ENCODE results near the gene PGF.
A peak's percentile ranks its signal among the peaks of the same experiment; 100 is the strongest.
"Not testable (repeated sequence)": the region's sequence is repeated elsewhere in the genome, so short reads cannot be mapped to it uniquely, and the experiment has no call there.

Gene PGF

DNA sequence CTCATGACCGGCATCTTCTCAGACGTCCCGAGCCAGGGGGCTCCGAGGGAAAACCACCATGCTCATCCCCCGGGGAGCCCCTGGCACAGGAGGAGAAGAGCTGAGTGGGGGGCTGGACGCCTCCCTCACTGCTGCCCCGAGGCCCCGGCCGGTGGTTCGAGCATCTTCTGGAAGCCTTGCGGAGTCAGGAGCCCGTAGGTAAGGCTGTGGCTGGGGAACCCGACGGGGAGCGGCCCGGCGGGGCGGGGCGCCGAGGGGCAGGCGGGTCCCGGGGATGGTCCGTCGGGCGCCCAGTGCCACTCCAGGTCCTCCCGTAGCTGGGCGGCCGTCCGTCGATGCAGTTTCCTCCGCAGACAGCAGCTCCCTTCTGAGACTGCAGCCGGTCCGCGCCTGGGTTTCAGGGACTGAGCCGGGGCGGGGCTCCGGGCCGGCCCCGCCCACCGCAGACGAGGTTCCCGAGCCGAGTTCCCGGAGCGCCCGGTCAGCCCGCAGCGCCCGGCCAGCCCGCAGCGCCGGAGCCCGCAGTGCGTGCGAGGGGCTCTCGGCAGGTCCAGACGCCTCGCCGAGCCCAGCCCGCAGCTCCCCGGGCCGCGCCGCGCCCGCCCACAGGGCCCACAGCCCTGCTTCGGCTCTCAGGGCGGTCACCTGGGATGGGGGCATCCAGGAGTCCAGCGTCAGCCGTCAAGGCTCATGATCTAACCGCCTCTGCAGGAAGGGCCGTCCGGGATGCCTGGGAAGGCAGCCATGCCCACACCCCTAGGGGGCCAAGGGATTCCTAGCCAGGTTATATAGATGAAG, at the start of gene PGF:
Gene PGF, minus strand, starts transcription at position 369 of the 798 bp plus-strand sequence. Its CDS starts 355 bp downstream, at position 14.
- DNase-seq (ENCODE audit: low spot score): peak; percentile 24

DNA sequence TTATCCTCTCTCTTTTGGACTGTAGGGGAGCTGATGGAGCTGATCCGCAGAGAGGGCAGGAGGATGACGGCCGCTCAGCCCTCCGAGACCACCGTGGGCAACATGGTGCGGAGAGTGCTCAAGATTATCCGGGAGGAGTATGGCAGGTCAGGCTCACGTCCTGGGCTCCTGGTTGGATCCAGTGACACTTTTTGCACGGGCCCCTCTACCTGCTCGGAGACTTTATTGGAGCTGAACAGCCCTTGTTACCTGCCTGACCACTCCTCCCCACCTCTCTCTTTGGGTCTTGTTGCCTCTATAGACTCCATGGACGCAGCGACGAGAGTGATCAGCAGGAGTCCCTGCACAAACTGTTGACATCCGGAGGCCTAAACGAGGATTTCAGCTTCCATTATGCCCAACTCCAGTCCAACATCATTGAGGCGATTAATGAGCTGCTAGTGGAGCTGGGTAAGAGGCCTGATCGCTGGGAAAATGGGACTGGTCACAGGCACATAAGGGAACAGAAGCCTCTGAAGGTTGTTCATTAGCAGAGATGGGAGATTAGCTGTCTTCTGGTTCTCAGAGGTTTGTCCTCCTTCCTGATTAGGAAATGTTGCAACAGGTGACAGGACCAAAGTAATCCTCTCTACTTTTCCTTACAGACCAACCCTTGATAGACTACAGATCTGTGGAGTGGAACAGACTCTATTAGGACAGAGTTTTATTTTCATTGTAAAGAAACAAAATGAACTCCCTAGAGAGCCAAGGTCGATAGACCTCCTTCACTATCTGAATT, 48.0 kb upstream of the PGF start:
- DNase-seq (ENCODE audit: low spot score): no peak

DNA sequence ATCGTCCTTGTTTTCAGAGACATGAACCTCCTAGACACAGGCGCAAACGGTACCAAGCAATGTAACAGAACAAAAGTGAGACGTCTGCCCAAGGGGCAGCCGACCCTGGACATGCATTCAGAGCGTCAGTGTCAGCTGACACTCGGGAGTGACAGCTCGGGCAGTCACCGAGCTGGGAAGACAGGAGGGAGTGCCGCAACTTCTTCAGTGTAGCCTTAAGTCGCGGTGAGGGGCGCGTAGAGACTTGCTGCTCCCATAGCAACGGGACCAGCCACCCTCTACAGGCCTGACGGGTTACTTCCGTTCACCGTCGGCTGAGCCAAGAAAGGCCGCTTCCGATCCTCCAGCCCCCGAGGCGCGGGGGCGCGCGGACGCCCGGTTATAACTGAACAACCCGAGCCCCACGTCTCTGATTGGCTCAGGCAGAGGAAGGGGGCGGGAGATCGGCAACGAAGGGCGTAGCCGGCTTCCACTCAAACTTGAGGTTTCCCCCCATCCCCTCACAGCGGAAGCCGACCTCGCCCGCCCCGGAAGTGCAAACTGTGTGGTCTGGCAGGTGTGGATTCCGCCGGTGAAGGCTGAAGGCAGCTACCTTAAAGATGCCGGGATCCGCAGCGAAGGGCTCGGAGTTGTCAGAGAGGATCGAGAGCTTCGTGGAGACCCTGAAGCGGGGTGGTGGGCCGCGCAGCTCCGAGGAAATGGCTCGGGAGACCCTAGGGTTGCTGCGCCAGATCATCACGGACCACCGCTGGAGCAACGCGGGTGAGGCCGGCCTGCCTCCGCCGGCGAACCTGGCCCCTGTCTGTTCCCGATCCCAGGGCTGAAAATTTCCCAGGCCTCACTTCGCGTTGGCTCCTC, 47.2 kb upstream of the PGF start, which contains the start of gene EIF2B2:
Gene EIF2B2, plus strand, starts transcription at position 530 of the 858 bp plus-strand sequence. Its CDS starts 70 bp downstream, at position 600.
- peak; percentile 99 for DNase-seq (ENCODE audit: low spot score)

DNA sequence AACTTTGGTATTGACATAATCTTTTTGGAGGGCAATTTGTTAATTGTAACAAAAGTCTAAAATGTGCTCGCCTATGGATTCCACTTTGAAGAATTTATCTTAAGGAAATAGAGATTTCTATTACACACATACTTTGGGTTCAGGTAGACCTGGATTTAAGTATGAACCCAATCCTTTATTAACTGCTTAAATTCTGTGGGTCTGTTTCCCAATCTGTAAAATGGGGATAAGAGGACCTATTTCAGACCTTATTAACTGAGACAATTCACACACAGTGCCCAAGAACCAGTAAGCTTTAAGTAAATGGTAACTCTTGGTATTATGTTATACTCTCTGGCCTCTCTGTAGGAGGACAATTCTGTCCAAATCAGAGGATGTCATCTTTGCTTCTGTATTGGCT, 46.5 kb upstream of the PGF start:
- no peak for DNase-seq (ENCODE audit: low spot score)

DNA sequence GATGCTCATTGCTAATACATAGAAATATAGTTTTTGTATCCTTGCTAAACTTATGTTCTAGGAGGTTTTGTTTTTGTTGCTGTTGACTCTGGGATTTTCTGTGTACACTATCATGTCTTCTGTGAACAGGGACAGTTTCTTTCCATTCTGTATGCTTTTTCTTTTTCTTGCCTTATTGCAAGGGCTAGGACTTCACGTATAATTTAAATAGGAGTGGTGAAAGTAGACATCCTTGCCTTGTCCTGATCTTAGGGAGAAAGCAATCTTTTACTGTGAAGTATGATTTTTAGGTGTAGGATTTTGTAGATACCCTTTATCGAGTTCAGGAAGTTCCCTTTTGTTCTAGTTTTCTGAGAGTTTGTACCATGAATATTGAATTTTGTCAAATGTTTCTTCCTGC, 45.9 kb upstream of the PGF start:
- DNase-seq (ENCODE audit: low spot score): no peak

DNA sequence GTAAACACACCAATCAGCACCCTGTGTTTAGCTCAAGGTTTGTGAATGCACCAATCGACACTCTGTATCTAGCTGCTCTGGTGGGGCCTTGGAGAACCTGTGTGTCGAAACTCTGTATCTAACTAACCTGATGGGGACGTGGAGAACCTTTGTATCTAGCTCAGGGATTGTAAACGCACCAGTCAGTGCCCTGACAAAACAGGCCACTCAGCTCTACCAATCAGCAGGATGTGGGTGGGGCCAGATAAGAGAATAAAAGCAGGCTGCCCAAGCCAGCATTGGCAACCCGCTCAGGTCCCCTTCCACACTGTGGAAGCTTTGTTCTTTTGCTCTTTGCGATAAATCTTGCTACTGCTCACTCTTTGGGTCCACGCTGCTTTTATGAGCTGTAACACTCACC, 40.4 kb upstream of the PGF start:
- not testable (repeated sequence) for DNase-seq (ENCODE audit: low spot score)

DNA sequence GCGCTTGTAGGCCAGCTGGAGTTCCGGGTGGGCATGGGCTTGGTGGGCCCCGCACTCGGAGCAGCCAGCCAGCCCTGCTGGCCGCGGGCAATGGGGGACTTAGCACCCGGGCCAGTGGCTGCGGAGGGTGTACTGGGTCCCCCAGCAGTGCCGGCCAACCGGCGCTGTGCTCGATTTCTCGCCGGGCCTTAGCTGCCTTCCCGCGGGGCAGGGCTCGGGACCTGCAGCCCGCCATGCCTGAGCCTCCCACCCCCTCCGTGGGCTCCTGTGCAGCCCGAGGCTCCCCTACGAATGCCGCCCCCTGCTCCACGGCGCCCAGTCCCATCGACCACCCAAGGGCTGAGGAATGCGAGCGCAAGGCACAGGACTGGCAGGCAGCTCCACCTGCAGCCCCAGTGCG, 38.8 kb upstream of the PGF start:
- not testable (repeated sequence) for DNase-seq (ENCODE audit: low spot score)

DNA sequence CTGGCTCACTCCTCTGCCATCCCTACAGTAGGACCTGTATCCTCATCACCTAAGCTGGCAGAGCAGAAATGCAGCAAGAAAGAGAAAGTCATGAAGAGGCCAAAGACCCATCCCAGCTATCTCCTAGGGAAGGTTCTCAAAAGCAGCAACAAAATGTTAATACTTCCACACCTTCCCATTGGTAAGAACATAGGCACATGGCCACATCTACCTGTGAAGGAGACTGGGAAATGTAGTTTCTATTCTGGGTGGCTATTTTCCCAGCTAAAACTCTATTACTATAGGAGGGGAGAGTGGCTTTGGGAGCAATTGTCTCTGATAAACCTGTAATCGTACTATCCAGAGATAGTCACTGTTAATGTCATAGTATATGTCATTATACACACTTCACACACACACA, 33.6 kb upstream of the PGF start:
- no peak for DNase-seq (ENCODE audit: low spot score)

DNA sequence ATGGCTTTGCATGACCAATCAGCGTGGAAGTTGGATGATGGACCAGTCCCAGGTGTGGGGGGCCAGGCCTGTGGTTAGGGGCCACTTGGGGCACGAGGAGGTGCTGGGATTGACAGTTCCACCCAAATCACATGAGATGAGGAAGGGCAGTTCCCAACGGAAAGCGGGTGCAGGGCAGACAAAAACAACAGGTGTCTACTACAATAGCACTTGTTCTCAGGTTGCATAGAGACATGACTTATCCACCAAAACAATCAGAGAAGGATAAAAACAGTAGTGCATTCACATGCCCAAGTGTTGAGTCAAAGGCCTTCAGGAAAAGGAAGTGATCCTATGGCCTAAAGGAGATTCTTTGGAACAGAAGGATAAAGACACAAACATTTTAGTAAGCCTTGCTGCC, 32.7 kb upstream of the PGF start:
- DNase-seq (ENCODE audit: low spot score): no peak

DNA sequence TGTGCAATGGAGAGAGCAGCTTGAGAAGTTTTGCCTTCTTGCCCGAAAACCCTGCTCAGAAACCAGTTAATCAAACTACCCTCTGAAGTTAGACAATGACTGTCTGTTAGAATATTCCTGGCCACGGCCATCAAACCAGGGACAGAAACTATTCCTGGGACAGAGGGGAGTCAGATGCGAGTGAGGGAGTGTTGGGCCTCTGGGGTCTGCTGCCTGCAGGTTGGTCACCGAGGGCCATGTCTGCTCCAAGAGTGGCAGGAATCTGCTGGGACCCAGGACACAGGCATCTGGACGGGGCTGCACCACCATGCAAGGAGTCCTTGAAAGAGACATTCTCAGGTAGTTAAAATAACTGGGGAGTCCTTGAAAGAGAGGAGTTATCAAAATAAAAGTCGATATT, 30.4 kb upstream of the PGF start:
- no peak for DNase-seq (ENCODE audit: low spot score)

DNA sequence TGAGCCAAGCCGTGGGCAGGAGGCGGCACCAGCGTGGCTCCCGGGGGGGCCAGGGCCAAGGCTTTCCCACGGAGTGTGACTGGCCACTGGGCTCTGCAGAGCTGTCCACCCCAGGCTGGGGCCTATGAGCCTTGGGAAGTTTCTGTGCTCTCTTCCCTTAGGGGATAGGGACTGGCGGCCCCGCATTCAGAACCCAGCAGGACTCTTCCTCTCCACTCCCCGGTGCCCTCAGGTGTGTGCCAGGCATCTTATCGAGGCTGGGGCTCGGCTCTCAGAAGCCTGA, 29.6 kb upstream of the PGF start:
- no peak for DNase-seq (ENCODE audit: low spot score)

DNA sequence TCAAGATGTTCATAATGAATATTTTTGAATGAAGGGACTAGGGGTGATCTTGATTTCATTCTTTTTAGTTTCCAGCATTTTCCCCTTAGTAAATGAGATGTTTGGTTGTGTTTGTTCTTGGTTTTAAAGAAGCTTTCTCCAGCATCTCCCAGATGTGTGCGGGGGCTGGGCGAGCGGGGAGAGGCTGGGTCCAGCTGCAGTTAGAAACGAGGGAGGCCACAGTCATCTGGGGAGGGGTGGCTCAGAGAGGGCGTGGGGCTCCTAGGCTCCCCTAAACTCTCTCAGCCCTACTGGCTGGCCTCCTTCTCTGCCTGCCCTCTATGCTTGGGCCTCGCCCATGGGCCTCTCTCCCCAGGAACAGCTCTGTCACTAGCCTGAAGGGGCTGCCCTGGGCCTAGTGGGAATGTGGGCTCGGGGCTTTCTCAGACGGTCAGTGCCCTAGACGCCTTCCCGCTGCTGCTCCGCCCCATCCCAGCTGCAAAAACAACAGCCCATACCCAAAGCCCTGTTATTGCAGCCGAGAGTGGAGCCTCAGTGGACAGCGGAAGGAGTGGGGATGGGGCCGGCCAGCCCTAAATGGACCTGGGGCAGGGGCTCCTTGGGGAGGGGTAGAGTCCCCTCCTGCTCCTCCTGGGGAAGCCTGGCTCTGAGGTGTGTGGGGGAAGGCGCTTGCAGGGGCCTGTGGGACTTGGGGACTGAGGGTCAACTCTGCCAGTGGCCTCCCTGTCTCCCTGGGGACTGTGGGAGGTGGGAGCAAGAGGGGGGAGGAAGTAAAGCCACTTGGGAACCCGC, 29.0 kb upstream of the PGF start:
- no peak for DNase-seq (ENCODE audit: low spot score)

DNA sequence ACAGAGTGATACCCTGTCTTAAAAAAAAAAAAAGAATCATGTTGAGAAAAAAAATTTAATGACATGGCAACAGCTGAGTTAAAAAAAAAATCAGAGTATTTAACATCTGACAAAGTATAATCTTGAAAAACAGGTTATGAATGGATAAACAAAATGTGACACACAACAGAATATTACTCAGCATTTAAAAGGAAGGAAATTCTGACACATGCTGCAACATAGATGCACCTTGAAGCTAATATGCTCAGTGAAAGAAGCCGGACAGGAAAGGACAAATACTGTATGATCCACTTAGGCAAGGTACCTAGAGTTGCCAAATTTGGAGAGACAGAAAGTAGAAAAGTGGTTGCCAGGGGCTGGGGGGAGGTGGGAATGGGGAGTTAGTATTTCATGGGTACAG, 27.9 kb upstream of the PGF start:
- DNase-seq (ENCODE audit: low spot score): no peak

DNA sequence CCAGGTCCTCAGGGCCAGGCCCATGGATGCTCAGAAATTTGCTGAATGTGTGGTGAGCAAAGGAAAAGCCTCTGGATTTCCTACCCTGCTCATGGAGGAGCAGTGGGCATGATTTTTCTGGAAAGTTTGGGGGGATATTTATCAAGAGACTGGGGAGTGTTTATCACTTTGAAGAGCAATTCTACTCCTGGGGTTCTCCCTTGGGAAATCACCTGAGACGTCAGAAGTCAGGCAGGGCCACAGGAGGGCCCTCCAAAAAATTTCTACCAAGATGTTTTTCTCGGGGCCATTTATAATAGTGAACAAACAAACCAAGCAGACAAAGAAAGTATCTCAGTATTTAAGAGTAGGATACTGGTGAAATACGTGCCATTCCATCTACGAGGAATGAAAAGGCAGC, 27.3 kb upstream of the PGF start:
- DNase-seq (ENCODE audit: low spot score): no peak

DNA sequence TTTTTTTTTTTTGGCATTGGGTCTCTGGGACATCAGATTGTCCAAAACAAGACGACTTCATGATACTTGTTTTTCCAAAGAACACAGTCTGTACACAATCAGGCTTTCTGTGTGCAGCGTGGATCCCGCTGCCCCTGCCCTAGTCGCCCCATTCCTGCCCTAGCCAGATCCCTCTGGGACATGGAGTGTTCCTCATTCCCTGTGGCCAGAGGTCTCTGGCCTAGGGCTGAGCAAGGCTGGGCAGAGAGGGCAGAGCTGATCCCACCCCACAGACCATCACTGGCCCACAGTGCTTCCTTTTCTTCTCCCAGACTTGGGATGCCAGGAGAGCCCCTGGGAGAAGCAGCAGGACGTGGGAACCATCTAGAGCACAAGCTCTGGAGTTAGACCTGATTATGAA, 26.4 kb upstream of the PGF start:
- DNase-seq (ENCODE audit: low spot score): no peak

DNA sequence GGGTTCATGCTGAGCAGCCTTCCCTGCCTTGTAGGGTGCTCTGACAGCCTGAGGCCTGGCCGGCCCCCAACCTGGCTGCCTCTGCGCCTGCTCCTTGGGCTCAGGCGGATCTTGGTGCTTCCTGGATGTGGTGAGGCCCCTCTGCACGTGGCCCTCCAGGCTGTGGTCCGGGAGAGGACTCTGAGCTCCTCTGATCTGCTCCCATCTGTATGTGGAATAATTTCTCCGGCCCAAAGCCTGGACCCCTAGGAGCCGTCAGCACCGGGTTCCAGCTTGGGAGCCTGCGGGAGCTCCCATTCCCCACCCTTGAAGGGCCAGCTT, 26.0 kb upstream of the PGF start:
- no peak for DNase-seq (ENCODE audit: low spot score)

DNA sequence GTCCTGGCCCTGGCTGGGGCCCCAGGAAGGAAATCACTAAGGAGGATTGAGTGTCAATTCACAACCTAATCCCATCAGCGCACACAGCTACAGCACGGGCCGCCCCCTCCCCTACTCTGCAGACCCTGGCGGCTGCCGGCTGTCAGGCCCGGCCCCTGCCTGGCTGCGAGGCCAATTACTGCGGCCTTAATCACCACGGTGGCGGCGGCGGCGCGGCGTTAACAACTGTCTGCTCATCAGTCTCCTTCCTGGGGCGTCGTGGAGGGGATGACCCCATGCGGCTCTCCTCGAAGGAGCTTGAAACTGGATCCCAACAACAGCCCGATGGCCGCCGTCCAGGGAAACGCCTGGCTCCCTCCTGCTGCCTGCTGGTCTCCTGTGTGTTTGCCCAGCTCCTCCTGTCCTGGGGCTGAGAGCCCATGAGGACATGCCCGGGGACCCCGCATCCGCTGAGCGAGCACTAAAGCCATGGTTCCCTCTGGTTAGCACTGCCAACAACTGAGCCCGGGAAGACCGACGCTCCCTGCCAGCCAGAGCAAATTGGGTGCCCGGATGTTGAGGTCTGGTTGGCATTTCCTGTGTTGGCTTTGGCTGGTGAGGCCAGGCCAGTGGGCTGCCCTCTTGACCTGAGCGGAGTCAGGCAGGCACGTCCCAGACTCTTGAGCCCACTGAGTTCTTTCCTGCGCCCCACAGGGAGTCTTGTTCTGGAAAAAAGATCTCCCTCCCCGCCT, 25.5 kb upstream of the PGF start:
- DNase-seq (ENCODE audit: low spot score): no peak

DNA sequence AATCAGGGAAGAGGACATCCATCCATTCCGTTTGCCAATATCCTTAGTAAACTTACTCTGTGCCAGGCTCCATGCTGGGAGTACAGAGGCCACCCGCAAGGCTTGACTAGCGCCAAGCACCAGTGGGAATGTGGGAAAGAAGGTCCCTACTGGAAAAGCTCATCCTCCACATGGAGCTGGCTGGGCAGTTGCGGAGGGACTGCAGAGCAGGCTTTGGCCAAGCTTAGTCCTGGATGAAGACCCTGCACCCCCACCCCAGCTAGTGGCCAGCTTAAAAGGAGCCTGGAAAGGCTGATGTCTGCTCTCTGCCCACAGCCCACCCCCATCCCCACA, 25.0 kb upstream of the PGF start:
- no peak for DNase-seq (ENCODE audit: low spot score)

DNA sequence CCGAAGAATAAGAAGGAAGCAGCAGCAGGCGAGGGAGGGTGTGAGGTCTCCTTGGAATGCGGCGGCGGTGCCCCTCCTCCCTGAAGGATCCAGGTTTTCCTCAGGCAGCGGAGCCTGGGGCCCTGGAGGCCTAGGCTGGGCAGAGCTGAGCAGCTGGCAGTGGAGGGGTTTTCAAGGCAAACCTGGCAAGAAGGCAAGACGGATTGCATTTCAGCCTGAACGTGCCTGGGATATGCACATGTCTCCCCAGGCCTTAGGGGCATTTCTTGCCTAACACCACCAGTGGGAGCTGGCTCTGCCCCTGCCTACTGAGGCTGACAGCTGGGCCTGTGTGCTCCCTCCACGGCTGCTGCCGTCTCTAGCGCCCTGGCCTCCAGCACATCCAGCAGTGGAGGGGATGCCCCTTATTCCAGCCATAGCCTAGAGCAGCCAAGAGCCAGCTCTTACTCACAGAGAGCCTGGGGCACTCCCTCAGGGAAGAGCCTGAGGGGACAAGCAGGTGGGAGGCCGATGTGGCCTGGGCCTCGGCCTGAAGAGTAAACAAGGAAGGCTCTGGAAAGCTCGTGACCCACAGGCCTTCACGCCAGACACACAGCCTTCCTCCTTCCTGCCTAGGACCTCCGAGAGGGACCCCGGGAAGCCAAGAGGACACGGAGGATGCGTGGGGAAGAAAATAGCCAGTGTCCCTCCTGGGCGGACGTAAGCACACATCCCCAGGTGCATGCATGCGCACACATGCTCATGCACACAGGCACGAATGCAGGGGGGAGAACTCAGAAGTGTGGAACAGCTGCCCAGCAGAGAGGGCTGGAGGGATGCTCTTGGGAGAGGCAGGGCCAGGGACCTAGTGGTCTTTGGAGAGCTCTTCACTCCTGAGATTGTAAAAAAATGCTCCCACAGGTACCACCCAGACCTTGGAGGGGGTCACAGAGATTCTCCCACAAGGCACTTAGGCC, 24.3 kb upstream of the PGF start:
- DNase-seq (ENCODE audit: low spot score): no peak

DNA sequence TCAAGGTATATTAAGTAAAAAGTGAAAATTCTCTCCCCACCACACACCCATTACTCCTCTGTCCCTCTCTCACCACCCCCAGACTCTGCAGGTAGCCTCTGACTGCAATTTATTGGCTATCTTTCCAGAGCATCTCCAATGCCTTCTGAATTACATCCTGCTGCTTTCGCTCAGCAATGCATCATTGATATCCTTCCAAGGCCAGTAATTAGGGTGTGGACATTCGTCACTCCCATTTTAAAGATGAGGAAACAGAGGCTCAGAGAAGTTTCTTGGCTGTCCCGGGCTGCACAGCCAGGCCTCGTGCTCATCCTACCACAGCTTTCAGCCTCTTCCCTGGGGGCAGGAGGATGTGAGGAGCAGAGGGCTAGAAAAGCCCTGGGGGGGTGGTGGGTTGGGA, 23.6 kb upstream of the PGF start:
- DNase-seq (ENCODE audit: low spot score): no peak
